Measurements from ENCODE around the gene AP5M1.
"Not testable (repeated sequence)": the region's sequence is repeated elsewhere in the genome, so short reads cannot be mapped to it uniquely, and the experiment has no call there.

AP5M1 gene

DNA sequence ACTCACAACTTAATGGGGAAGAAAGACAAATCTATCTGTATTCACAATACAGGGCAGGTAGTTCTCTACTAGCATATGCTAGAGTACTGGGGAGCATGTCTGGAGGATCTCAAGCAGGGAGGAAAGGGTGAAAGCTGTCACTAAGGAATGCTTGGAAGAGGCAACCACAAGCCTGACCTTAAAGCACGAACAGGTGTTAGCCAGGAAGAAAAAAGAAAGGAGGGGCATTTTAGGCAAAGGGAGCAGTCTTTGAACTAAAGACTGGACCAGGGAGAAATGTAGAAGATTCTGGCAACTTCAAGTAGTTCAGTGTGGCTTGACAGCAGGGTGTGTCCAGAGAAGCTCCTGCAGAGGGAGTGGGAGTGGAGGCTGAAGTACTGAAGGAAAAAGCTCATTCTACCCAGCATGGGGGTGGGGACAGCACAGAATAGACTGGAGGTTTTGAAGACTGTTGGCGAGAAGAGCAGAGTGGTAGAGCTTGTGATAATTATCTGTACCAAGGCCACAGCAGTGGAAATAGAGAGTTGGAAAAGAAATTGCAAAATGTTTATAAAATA lies 50.9 kb downstream of the AP5M1 start:
- Histone ChIP-seq H3K27me3 (ENCODE audit: control insufficient read depth, insufficient read depth, low read length) (no peaks in the 10 kb centered on the region), H3K36me3 (ENCODE audit: control insufficient read depth, insufficient read depth, low read length) (no peaks in the 10 kb centered on the region), H3K4me3 (ENCODE audit: low read depth, low read length) (no peak overlapping the region), H3K79me2 (no peaks in the 10 kb centered on the region), H3K4me1 (no peaks in the 10 kb centered on the region), H3K9me3 (ENCODE audit: control insufficient read depth, low read length) (no peaks in the 10 kb centered on the region), H3K9ac (no peak overlapping the region), H3K27ac (no peak overlapping the region), H3K4me2 (ENCODE audit: low read length) (no peak overlapping the region), H2AFZ (no peak overlapping the region)
- TF ChIP-seq, protein P1, sequence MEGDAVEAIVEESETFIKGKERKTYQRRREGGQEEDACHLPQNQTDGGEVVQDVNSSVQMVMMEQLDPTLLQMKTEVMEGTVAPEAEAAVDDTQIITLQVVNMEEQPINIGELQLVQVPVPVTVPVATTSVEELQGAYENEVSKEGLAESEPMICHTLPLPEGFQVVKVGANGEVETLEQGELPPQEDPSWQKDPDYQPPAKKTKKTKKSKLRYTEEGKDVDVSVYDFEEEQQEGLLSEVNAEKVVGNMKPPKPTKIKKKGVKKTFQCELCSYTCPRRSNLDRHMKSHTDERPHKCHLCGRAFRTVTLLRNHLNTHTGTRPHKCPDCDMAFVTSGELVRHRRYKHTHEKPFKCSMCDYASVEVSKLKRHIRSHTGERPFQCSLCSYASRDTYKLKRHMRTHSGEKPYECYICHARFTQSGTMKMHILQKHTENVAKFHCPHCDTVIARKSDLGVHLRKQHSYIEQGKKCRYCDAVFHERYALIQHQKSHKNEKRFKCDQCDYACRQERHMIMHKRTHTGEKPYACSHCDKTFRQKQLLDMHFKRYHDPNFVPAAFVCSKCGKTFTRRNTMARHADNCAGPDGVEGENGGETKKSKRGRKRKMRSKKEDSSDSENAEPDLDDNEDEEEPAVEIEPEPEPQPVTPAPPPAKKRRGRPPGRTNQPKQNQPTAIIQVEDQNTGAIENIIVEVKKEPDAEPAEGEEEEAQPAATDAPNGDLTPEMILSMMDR (IDR thresholded peaks at IDR 0.05): no peak

DNA sequence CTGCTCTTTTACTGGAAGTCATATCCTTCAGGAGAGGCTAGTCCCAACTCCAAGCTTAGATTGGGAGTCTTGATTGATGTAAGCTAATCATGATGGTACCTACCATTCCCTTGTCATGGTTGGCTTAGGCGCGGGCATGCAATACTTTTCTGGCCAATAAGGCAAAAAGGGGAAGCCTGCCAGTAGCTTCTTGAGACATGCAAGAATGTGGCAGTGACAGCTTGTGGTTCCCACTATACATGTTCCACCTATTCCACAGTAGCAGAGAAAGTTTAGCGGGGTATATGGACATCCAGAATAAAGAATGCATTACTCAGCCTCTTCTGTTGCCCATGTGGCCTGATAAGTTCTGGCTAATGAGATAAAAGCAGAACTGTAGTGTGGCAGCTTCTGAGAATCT lies 55.0 kb downstream of the AP5M1 start:
- no peak overlapping the region for H3K27ac ChIP-seq
- H3K9ac ChIP-seq: no peak overlapping the region
- H2AFZ ChIP-seq: no peak overlapping the region
- no peak overlapping the region for H3K4me3 ChIP-seq (ENCODE audit: low read depth, low read length)
- H3K36me3 ChIP-seq (ENCODE audit: control insufficient read depth, insufficient read depth, low read length): no peaks in the 10 kb centered on the region
- H3K9me3 ChIP-seq (ENCODE audit: control insufficient read depth, low read length): no peaks in the 10 kb centered on the region
- H3K27me3 ChIP-seq (ENCODE audit: control insufficient read depth, insufficient read depth, low read length): no peaks in the 10 kb centered on the region
- no peaks in the 10 kb centered on the region for H3K4me1 ChIP-seq
- H3K4me2 ChIP-seq (ENCODE audit: low read length): no peak overlapping the region
- no peaks in the 10 kb centered on the region for H3K79me2 ChIP-seq
- TF ChIP-seq, protein P1 (IDR thresholded peaks at IDR 0.05): no peak

DNA sequence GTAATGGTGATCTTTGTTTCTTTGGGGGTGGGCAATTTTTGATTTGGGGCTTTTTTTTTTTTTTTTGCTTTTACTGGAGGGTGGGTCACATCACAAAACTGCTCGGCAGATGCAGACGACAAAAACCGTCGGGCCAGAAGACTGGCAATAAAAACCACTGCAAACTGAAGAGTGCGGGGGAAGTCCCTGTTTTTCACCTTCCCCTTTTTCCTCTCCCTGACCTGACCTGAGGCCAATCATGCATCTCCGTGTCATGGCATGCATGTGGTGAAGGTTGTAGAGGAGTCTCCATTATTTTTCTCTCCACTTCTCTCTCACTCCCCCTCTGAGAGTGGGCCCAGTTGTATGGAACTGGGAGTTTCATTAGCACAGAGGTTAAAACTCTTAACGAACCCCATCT lies 57.5 kb downstream of the AP5M1 start:
- TF ChIP-seq, protein P1 (IDR thresholded peaks at IDR 0.05): no peak
- Histone ChIP-seq H2AFZ (no peak overlapping the region), H3K36me3 (ENCODE audit: control insufficient read depth, insufficient read depth, low read length) (no peaks in the 10 kb centered on the region), H3K9ac (no peak overlapping the region), H3K4me2 (ENCODE audit: low read length) (no peak overlapping the region), H3K9me3 (ENCODE audit: control insufficient read depth, low read length) (no peaks in the 10 kb centered on the region), H3K4me3 (ENCODE audit: low read depth, low read length) (no peak overlapping the region), H3K27ac (no peak overlapping the region), H3K4me1 (no peaks in the 10 kb centered on the region), H3K79me2 (no peaks in the 10 kb centered on the region), H3K27me3 (ENCODE audit: control insufficient read depth, insufficient read depth, low read length) (no peaks in the 10 kb centered on the region)

DNA sequence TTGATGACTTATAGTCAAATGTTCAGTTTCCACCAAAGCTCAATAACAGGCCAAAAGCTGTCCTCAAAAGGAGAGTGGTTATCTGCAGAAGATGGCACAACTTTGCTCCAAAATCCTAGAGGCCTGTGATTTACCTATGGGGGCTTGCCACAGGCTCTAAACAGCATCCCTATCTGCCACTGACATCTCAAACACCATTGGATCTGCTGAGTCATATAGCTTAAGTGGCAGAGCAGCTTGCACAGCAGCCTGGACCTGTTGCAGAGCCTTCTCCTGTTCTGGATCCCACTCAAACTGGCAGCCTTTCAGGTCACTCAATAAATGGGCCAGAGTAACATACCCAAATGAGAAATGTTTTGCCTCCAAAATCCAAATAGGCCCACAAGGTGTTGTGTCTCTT lies 61.1 kb downstream of the AP5M1 start:
- H3K36me3 ChIP-seq (ENCODE audit: control insufficient read depth, insufficient read depth, low read length): no peaks in the 10 kb centered on the region
- no peaks in the 10 kb centered on the region for H3K79me2 ChIP-seq
- H3K4me1 ChIP-seq: no peaks in the 10 kb centered on the region
- no peak overlapping the region for H2AFZ ChIP-seq
- H3K4me3 ChIP-seq (ENCODE audit: low read depth, low read length): no peak overlapping the region
- H3K9me3 ChIP-seq (ENCODE audit: control insufficient read depth, low read length): no peaks in the 10 kb centered on the region
- H3K9ac ChIP-seq: no peak overlapping the region
- TF ChIP-seq, protein P1 (IDR thresholded peaks at IDR 0.05): no peak
- H3K4me2 ChIP-seq (ENCODE audit: low read length): no peak overlapping the region
- no peak overlapping the region for H3K27ac ChIP-seq
- no peaks in the 10 kb centered on the region for H3K27me3 ChIP-seq (ENCODE audit: control insufficient read depth, insufficient read depth, low read length)

DNA sequence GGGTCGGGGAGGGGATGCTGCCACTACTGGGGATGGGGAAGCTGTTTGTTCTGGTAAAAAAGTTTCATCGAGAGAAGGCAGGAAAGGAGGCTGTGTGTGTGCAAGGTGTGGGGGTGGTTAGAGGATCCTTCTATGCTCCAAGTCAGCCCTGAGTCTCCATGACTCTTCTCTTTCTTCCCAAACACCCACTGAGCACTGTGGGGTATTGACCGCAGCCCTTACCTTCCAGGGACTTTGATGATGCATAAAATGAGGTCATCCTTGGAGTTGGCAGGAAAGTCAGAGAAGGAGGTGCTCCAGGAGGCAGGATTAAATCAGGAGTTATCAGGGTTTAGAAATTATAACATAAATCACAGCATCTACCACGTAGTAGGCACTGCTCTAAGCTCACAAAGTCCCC lies 63.7 kb downstream of the AP5M1 start:
- H3K9me3 ChIP-seq (ENCODE audit: control insufficient read depth, low read length); H2AFZ ChIP-seq; H3K27ac ChIP-seq; H3K4me2 ChIP-seq (ENCODE audit: low read length); H3K79me2 ChIP-seq; H3K9ac ChIP-seq; H3K4me3 ChIP-seq (ENCODE audit: low read depth, low read length); H3K36me3 ChIP-seq (ENCODE audit: control insufficient read depth, insufficient read depth, low read length); H3K27me3 ChIP-seq (ENCODE audit: control insufficient read depth, insufficient read depth, low read length); H3K4me1 ChIP-seq: not testable (repeated sequence)

DNA sequence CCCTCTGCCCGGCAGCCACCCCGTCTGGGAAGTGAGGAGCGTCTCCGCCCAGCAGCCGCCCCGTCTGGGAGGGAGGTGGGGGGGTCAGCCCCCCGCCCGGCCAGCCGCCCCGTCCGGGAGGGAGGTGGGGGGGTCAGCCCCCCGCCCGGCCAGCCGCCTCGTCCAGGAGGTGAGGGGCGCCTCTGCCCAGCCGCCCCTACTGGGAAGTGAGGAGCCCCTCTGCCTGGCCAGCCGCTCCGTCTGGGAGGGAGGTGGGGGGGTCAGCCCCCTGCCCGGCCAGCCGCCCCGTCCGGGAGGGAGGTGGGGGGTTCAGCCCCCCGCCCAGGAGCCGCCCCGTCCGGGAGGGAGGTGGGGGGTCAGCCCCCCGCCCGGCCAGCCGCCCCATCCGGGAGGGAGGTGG lies 65.0 kb downstream of the AP5M1 start:
- H3K27ac ChIP-seq; H3K4me1 ChIP-seq; H3K79me2 ChIP-seq; H3K9ac ChIP-seq; H3K4me3 ChIP-seq (ENCODE audit: low read depth, low read length); H3K4me2 ChIP-seq (ENCODE audit: low read length); H3K27me3 ChIP-seq (ENCODE audit: control insufficient read depth, insufficient read depth, low read length); H2AFZ ChIP-seq; H3K36me3 ChIP-seq (ENCODE audit: control insufficient read depth, insufficient read depth, low read length); H3K9me3 ChIP-seq (ENCODE audit: control insufficient read depth, low read length): not testable (repeated sequence)

DNA sequence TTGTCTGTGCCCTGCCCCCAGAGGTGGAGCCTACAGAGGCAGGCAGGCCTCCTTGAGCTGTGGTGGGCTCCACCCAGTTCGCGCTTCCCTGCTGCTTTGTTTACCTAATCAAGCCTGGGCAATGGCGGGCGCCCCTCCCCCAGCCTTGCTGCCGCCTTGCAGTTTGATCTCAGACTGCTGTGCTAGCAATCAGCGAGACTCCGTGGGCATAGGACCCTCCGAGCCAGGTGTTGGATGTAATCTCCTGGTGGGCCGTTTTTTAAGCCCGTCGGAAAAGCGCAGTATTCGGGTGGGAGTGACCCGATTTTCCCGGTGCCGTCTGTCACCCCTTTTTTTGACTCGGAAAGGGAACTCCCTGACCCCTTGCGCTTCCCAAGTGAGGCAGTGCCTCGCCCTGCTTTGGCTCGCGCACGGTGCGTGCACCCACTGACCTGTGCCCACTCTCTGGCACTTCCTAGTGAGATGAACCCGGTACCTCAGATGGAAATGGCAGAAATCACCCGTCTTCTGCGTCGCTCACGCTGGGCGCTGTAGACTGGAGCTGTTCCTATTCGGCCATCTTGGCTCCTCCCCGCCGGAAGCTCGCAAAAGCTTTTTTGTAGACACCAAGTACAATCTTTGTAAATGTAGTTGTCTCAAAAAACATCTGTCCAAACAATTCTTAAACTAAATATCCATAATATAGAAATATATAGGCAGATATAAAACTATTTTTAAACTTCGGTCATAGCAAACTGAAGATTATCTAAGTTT lies 75.0 kb downstream of the AP5M1 start:
- H3K4me1 ChIP-seq; H3K9ac ChIP-seq; H3K27ac ChIP-seq; H3K79me2 ChIP-seq; H3K4me2 ChIP-seq (ENCODE audit: low read length); H3K9me3 ChIP-seq (ENCODE audit: control insufficient read depth, low read length); H3K36me3 ChIP-seq (ENCODE audit: control insufficient read depth, insufficient read depth, low read length); H2AFZ ChIP-seq; H3K27me3 ChIP-seq (ENCODE audit: control insufficient read depth, insufficient read depth, low read length); H3K4me3 ChIP-seq (ENCODE audit: low read depth, low read length): not testable (repeated sequence)
